Muscle of back (tissue), 11 donors: ENCODE measurements around the gene SHROOM3. TPM values are rescaled to one million over a fixed set of nuclear protein-coding genes. Genes with fewer than 3 reads are reported as not detected.

ENCODE experiments used
- DNase-seq, 3 donors: peaks; one replicate each; pipeline versions ENCODE4 v3.0.0 to v3.0.0-alpha.2; 2013
- polyA plus RNA-seq, 10 donors: library from polyadenylated mRNA; unstranded; fragments of 120-200 nt; gene quantifications; one replicate each; pipeline ENCODE4 v1.2.1, GENCODE V29; 2013; ENCODE audit not compliant: insufficient read length in 10 of 10

The SHROOM3 gene
- polyA plus RNA-seq, 10 donors = 18.7 to 61.5 (median 22.9) TPM

- no peak for DNase-seq
These were observed 185.9 kb downstream of the SHROOM3 start for GRCh38 chr4:76620723-76621468.

DNA sequence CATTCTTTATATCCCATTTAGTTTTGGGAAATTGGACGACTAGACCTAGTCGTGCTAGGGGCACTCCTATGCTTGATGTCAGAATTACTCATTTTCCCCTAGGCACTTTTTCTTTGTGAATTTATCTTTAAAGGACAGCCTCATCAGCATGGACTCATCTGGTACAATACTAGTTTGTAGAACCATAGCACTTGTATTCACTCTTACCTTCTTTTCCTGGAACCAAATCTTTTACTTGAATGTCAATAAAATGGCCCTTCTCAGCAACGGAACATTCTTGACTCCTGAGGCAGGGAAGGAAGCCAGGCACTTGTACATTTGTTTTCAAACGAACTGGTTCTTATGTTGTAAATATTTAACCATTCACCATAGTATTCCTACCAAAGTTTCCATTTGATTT lies 187.1 kb downstream of the SHROOM3 start:
- DNase-seq = peak in 2 of 3 donors; percentile 36 to 44

GRCh38 chr4:76622717-76623116 lies 187.7 kb downstream of the SHROOM3 start:
- DNase-seq = no peak

GRCh38 chr4:76623217-76624045 lies 188.4 kb downstream of the SHROOM3 start:
- peak in 2 of 3 donors; percentile 58 to 71 for DNase-seq

DNA sequence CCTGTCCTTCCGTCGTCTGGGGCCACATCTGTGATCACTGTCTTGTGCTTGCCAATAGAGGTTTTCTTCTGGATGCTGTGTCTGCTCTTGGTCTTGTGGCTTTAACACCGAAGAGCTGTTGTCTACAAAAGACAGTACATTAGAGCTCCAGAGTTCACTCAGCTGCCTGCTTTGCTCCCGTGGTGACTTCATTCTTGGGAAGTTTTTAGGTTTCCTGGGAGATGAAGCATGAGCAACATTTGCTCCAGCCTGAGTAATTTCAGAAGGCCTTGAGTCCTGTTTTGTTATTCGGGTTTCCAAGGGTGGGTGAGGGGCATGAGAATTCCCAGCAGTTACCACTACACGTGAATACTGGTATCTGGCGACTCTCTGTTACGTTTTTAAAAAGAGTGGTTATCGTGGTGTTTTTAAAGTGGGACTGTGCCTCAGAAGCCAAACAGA lies 189.2 kb downstream of the SHROOM3 start:
- DNase-seq = peak; percentile 88 to 96 (median 94)

- DNase-seq = peak in 2 of 3 donors; percentile 37 to 62
These were observed 190.1 kb downstream of the SHROOM3 start for GRCh38 chr4:76624931-76625715.

DNA sequence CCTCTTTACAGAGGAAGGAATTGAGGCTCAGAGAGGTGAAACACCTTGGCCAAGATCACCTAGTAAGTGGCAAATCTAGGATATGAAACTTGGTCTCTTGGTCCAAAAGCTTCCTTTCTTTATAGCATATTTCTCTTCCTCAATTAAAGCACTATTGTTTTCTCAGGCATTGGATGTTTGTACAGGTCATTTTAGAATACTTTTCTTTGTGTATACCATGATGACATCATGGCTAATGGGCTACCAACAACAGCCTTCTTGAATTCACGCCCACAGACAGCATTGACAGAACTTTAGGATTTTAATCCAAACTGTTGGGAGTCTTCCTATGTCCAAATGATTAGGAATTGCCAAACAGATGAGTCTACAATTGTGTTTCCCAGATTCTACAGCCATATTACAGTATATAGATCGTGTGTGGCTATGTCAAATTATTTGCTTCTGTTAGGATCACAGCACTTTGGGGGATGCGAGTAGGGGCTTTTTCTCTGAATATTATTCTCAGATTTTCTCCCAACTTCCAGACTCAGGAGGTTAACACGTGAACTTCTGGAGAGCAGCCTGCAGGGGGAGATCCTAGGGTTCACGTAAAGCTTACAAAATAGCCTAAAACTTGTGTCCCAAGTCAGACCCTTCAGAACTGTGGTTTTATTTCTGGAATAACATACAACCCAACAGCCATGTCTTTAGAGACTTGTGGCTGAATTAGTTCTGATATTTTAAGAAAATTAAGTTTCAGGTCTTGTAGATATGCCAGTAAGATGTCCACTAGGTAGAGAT lies 191.8 kb downstream of the SHROOM3 start:
- DNase-seq = no peak

DNA sequence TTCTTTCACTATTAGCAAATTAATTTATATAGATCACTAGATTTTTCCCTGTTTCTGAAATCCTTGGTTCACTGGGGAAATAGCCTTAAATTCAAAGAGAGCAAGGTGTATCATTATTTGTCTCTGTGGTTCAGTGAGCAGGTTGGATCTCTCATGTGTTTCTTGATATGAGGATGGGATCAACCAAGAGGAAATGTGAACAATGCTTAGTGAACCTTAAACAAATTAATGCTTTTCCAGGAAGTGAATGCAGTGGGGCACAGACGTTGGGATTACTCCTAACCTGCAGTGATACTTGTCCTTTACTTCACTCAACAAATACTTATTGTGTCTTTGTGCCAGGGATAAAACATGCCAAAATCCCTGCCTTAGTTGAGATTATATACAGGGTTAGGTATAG lies 193.2 kb downstream of the SHROOM3 start:
- no peak for DNase-seq

GRCh38 chr4:76630741-76631140 lies 195.7 kb downstream of the SHROOM3 start:
- no peak for DNase-seq

- DNase-seq = peak in 1 of 3 donors; percentile 52
These were observed 199.2 kb downstream of the SHROOM3 start for GRCh38 chr4:76634220-76634619.

- DNase-seq = no peak
These were observed 202.8 kb downstream of the SHROOM3 start for GRCh38 chr4:76637712-76638361.

GRCh38 chr4:76639288-76639687 lies 204.3 kb downstream of the SHROOM3 start:
- DNase-seq = no peak

GRCh38 chr4:76640353-76640910 lies 205.4 kb downstream of the SHROOM3 start:
- peak in 1 of 3 donors; percentile 36 for DNase-seq

DNA sequence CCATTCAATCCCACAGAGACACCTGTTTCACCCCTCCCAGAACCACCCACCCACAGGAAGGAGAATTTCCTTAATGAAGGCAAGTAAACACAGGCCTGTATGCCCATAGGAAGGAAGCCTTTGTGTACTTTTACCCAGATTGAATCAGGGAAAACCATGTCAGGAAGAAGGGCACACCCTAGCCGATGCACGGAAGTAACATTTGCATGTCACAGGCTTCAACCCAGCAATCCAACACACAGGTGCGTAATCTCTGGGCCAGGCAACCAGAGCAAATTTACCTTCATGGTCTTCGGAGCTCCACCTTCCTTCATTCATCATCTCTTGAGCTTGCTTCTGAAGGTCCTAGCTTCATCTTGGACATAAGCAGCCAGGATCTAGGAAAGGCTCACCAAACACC lies 206.3 kb downstream of the SHROOM3 start:
- no peak for DNase-seq

- DNase-seq = no peak
These were observed 206.7 kb downstream of the SHROOM3 start for GRCh38 chr4:76641758-76642157.

GRCh38 chr4:76644831-76645485 lies 209.9 kb downstream of the SHROOM3 start:
- no peak for DNase-seq

DNA sequence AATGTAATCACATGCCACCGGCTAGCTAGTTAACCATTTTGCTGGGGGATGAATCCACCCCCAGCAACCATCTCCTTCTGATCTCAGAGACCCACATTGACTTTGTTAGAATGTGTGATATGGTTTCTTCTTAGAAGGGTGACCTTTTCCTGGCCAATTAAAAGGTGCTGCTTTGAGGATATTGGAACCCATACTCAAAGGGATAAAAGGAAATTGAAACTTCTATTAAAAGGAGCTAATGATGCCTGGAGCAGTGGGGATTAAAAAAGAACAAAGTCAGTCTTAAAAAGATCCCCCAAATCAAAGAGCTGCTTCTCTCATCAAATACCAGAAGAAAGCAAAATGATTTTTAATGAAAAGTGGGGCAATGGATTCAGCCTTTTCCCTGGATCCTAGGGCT lies 214.1 kb downstream of the SHROOM3 start:
- DNase-seq = no peak

- no peak for DNase-seq
These were observed 216.6 kb downstream of the SHROOM3 start for GRCh38 chr4:76651616-76652015.

DNA sequence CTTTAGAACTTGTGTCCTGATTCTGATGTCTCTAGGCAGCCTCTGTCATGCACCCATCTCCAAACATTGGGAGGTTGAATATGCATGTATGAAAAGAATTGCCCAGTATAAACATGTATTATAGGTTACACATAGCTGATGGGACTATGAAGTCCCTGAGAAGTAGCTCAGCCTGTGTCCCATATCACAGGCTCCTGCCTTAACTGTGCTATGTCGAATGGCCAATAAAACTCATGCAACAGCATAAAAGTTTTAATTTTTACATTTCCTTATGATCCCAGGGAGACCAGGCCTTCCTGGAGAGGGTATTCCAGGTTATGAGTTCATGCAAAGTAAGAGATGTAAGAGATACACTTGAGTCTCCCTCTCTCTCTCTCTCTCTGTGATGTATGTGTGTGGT lies 217.4 kb downstream of the SHROOM3 start:
- DNase-seq = no peak

DNA sequence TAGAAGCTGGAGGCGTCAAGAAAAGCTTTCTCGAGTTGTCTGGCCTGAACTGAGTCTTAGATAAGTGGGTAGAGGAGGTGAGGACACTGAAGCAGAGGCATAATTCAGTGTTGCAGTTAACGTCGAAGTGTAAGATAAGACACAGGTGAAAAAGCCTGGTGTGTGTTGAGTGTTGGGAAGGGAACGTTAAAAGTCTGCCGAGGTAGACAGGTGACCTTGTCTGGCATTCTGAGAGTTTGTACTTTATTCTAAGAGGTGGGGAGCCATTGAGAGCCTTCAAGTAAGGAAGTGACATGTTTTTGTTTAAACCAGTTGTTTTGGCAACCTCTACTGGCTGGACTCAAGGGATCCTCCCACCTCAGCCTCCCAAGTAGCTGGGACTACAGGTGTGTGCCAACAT lies 219.1 kb downstream of the SHROOM3 start:
- DNase-seq = no peak
